OCI-LY7 (cell line): ENCODE measurements around the gene MAB21L1.

Experiments
- CTCF ChIP-seq: fragments of 200-600 bp; sonication (generic); conservative IDR thresholded peaks from 2 replicates; pipeline ENCODE4 v1.5.1; 2014; ENCODE audit warnings: mild to moderate bottlenecking, antibody characterized with exemption, low read length, moderate library complexity, mixed read lengths
- EZH2phosphoT487 ChIP-seq: fragments of 200-600 bp; sonication (generic); IDR thresholded peaks from 2 replicates; pipeline ENCODE4 v1.6.1; 2018; ENCODE audit warnings: low read depth, borderline replicate concordance, mild to moderate bottlenecking, mixed run types, antibody characterized with exemption, low read length, moderate library complexity, mixed read lengths

GRCh38 chr13:35496761-35497386 is 20.4 kb upstream of the MAB21L1 start:
- TF ChIP-seq CTCF (no peak), EZH2phosphoT487 (no peak)
